HG03025 (cell line): ENCODE data around the gene RUNX1.

Experiments used
- ATAC-seq: cut with Tn5 transposase; IDR thresholded peaks from one replicate; pipeline ENCODE4 v1.9.1; 2021; ENCODE audit warnings: mild to moderate bottlenecking, moderate library complexity; ENCODE audit not compliant: unreplicated experiment, low FRiP score

RUNX1 gene

DNA sequence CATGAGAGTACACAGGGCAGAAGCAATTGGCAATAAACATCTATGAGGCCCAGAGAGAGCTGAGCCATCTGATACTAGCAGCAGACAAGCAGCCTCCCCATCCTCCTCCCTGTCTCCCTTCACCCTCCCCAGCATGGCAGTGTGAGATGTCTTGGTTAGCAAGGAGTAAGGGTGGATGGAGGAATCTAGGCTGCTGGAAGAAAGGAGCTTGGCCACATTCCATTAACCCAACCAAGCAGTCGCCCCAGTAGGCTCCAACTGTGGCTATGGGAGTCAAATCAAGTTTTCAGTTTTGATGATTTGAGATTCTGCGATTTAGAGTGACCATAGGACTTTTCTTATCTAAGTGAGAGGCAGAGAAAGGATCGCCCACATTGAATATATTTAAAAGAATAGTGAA is 12.9 kb upstream of the RUNX1 start:
- ATAC-seq: no peak

DNA sequence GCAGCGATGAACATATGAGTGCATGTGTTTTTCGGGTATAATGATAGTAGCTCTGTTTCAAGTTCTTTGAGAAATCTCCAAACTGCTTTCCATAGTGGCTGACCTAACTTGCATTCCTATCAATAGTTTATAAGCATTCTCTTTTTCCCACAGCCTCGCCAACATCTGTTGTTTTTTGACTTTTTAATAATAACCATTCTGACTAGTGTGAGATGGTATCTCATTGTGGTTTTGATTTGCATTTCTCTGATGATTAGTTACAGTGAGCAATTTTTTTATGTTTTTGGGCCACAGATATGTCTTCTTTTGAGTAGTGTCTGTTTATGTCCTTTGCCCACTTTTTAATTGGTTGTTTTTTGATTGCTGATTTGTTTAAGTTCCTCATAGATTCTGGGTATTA is 10.6 kb upstream of the RUNX1 start:
- no peak for ATAC-seq

DNA sequence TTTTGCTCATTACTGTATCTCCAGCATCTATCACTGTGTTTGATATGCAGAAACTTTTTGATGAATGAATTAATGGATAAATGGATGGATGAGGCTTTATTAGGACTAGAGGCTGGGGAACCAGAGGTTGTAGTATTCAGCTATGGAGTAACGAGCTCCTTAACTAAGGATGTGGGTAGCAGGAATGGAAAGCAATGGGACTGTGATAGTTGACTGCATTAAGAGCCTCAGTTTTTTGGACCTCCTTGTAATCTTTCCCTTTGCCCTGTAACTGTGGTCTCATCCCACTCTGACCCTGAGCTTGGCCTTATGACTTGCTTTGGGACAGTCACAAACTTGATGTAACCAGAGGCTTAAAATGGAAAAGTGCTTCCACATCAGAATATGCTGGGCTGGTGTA is 9.0 kb upstream of the RUNX1 start:
- no peak for ATAC-seq

DNA sequence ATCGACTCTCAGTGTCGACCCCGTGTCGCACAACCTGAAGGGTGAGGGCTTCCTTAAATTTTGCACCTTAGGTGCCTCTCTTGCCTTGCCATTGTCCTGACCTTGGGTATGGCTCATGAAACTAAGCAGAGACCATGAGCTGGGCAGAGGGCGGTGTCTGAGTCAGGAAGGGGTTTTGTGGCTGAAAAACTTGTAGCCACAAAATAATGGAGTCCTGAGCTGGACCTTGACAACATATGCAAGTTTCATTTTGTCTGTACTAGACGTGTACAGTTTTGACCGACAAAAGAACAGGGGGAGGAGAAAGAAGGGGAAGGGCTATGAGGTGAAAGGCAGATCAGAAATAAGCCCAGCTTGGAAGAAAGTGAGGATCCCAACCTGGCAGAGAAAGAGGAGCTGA is 8.3 kb upstream of the RUNX1 start:
- ATAC-seq: no peak

DNA sequence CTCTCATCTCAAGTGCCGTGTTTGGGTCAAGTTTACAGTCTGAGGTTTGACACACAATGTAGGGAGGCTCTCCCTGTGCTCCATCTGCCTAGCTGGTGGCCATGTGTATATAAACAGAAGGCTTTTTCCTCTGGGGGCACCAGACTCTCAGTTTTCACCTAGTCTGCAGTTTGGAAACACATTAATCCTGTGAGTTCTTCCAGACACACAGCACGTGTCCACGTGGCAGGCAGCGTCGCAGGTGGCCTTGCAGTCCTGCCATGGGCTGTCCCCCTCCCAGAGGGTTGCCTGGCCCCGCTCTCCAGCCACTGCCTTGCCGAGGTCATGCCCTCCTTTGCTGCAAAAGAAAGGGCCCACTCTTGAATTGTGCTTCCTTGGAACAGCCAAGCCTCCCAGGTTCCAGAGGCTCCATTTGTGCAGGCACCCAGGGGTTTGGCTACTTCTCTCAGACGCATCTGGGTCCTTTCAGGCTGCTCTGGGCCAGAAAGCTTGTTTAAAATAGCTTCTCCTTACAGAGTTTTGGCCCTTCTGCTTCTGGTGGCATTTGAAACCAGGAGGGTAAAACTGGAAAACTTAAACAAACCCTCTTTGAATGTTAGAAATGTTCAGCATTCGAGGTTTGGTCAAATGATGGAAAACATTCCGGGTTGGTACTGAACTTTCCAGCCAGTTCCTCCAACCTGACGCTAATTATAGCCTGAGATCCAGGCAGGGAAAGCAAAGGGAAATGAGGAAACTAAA is 4.4 kb upstream of the RUNX1 start:
- ATAC-seq: no peak

DNA sequence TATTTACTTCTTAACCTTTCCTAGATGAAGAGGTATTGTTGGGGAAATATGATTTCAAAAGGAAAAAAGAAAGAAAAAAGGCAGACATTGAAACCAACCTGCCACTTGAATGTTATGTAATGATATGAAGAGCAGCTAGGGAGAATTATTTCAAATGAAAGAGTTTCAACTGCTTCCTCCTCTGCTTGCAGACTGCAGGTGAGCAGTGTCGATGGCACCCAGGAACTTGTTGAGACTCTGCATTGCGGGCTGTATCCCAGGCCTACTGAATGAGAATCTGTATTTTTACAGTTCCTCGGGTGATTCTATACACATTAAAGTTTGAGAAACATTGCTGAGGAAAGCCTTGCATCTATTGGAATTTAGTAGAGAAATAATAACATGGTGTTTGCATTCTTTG is 3.7 kb upstream of the RUNX1 start:
- no peak for ATAC-seq

DNA sequence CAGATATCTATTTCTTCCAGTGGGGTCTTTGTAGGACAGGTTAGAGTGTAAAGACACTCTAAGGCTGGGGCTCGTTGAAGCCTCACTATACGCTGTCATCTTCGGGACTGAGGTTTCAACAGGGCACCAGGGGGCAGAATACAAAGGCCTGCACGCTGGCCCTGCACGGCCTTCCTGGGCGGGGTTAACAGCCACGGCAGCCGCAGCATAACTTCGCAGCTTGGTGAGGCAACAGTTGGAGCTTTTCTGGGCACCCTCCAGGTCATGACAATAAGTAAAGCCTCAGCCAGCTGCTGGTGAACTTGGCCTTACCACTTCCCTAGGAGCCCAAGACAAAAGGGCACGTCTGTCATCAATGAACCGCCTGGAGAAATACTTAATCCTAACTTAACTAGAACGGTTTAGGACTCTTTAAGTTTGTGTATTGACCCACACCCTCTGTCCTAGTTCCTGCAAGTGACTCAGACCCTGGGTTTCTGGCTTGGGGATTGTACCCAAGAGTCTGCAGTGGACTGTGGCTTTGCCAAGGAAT is 2.3 kb upstream of the RUNX1 start:
- ATAC-seq: no peak

DNA sequence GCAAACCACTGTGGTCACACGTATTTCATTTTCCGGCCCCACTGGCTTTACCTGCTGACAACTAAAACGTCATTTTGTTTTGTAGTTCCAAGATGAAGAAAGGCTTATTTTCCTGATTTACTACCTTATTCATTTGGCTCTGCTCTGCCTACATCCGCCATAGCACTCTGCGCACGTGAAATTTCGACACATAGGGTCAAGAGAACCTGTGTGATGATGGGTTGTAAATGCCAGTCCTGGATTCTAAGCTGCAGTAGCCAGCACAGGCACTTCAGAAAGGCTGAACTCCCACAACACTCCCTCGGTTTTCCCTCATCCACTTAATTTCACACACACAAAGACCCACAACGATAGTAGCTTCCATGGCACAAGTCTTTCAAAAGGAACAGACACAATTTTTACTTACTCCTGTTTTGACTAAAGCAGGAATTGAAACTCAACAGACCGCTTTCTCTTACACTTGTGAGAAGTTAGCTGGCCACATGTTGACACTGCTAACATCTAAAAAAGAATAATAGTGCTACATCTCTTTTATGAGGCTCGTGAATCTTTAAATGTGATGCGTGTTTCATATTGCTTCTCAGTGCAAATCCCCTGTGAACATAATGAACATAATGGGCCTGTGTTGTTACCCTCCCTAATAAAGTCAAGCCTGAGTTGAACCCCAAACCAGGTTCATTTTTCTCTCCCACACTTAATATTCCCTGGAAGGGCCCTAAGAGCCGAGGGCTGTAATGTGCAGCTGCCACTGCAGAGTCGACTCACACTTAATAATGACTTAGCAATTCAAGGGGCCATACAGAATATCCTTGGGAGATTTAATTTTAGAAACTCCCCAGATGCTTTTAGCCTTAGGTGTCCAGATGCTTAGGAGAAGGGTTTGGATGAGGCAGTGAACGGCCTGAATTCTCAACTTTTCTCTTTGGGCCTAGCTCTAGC is 1.5 kb upstream of the RUNX1 start:
- ATAC-seq: no peak

DNA sequence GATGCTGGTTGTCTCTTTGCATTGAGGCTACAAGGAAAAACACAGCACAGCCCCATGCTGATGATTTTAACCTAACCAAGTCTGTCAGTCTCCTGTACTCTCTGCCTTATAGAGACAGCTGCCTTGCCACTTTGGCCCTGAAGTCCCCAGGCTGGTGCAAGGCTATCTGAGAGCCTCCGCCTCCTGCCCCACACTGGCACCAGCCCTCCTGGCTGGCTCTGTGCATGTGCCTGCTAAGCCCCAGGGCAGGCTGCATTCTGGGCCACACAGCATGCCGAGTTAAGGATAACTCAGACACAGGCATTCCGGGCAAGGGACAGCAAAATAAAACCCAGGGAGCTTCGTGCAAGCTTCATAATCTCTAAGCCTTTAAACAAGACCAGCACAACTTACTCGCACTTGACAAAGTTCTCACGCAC is 910 bp downstream of the RUNX1 start:
- no peak for ATAC-seq

DNA sequence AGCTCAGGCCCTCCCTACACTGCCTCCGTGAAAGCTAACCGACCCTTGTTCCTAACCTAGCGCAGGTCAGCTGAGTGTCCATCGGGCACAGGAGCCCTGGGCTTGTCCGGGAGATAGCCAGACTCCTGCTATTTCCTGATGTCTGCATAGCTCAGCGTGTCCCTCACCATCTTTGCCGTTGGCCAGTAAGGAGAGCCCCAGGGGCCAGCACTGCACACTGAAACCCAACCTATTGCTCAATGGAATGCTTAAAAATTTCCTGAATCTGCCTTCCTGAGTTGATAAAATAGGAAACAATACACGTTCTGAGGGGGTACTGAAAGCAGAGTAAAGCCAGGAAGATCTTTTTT is 2.2 kb downstream of the RUNX1 start:
- ATAC-seq: no peak

DNA sequence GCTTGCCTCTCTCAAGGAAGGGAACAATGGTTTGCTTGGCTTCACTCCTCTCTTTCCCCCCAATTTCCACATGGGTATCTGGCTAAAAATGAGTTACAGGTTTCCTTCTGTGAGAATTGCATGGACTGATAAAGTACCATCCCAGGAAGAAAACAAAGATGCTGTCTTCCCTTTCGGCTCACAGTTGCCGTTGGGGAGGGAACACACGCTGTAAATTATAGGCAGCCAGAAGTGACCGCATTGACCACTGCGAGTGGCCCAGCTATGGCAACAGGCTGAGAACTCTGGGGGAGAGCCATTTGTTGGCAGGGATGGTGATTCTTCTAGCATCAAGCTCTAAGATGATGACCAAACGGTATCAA is 2.9 kb downstream of the RUNX1 start:
- no peak for ATAC-seq

DNA sequence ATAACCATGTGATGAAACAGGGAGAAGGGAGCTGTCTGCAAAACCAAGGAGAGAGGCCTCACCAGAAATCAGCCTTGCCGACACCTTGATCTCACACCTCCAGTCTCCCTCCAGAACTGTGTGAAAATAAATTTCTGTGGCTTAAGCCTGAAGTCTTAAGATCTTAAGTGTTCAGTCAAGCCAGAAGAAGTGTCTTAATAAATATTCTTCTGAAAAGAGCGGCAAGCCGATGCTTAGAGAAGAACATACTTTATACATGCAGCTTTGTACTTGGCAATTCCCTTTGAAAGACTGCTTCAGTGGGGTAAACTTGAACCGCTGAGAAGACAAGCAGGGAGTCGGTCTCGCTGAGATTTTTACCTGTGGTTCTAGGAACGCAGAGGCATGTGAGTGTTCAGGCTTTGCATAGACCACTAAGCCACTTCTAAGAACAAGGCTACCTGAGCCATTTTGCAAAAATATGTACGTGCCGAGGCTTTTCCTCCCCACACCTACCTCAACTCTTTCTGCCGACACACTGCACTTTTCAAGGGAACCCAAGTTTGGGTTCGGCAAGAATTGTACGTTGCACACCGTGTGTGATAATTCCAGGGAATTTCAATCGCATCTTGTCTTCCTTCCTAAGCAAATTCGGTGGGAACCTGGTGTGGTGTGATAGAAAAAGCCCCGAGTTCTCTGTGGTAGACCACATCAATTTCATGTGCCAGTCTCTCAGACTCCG is 3.4 kb downstream of the RUNX1 start:
- ATAC-seq: no peak

DNA sequence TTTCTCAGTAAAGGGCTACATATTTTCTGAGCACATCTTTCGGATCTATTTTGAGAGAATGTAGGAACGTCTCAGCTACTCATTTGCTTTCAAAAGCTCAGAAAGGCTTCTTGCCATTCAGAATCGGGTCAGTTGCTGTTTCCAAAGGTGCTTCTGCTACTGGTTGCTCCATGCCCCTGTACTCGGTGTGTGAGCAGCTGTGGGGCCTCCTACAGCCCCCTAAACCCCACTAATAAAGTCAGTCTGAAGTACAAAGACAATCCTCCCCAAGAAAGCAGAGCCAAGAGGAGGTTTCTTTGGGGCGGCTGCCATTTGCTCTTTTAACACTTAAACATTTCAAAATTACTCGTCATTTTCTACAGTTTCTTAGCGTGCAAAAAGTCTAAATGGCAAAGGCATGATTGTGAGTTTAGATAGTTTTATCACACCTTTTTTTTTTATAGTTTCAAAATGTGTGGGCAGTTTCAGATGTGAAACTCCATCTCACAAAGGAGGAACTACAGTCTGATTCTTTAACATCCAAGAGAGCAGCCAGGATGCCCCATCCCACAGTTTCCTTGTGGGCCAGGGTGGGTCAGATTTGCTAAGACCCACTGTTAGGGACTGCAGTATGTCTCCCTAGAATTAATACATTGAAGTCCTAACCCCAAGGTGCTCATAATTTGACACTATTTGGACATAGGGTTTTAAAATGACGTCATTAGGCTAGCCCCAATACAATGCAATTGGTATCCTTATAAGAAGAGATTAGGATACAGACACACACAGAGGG is 4.1 kb downstream of the RUNX1 start:
- no peak for ATAC-seq

DNA sequence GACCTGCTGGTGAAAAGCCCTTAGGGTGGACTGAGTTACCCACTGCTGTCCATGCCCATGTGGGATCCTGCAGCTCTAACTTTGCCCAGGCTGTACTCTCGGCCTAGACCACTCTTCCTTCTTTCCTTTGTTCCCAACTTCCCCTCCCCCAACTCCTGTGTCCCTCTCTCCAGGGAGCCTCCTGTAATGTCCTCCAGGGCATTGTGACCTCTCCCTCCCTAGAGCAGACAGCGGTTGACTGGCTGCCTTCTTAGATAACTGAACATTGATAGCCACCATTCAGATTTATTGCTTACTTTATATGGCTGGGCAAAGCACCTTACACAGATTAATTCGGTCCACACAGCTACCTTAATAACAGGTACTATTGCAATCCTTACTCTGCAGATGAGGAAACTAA is 5.0 kb downstream of the RUNX1 start:
- ATAC-seq: no peak

DNA sequence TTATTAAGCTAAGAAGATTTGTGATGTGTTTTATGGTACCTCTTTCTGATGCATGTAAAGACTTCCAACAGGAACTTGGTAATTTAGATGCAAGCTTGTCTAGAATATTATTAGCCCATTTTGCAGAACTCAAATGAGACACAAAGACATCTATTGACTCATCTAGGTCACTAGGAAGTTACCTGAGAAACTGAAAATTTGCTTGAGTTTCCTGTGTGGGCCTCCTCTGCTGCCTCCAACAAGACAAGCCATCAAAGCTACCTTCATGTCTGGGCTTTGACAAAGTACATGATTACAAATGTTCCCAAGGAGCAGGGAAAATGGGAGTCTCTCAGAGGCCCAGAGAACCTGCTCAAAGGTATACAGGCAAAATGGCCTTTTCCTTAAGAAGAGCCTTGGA is 5.6 kb downstream of the RUNX1 start:
- ATAC-seq: no peak

DNA sequence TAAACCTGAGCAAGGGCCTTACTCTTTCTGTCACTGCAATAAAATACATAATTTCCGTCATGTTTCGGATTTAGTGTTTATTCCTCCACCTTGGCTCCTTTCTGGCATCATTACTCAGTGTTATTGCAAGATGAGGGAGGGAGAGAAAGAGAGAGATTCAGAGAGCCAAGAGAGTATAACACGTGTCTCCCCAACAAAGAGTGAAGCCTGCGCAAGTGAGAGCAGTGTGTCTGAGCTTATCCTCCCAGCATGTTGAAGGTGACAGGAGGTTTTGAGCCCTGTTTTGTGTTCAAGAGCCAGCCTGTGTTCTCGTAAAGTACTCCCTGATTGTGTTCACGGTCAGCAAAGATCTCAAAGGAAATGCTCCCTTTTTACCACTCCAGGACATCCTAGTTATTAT is 6.3 kb downstream of the RUNX1 start:
- ATAC-seq: no peak

DNA sequence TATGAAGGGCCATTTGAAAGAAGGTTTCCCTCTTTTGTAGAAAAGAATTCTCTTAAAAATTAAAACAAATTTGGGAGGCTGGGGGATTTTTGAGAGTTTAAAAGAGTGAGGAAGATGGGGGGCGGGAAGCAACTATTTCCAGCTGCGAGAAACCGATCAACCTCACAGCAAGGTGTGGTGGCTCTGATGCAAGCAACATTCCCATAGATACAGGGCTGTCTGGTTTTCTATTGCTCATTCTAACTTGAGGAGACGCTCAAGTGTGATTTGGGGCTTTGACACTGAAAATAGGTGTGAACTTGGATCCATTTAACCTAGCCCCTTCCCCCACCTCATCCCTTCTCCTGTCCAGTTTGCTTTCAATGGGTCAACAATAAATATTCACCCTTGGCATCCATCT is 7.2 kb downstream of the RUNX1 start:
- ATAC-seq: no peak

DNA sequence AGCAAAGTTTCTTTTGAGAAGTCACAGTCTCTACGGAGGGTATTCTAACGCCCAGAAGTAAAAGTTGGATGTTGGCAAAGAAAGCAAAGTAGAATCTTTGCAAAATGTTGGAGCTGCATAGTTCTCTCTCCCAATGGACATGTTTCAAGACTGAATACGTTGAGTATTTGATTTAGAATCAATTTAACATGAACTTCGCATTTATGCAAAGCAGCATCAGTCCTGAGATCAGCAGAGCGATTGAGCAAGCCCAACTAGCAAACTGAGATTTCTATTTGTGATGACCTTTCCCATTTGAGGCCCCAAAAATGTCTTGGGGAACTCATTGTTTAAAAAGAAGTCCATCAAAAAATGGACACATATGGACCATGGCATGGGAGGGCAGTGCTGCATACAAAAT is 8.0 kb downstream of the RUNX1 start:
- no peak for ATAC-seq

DNA sequence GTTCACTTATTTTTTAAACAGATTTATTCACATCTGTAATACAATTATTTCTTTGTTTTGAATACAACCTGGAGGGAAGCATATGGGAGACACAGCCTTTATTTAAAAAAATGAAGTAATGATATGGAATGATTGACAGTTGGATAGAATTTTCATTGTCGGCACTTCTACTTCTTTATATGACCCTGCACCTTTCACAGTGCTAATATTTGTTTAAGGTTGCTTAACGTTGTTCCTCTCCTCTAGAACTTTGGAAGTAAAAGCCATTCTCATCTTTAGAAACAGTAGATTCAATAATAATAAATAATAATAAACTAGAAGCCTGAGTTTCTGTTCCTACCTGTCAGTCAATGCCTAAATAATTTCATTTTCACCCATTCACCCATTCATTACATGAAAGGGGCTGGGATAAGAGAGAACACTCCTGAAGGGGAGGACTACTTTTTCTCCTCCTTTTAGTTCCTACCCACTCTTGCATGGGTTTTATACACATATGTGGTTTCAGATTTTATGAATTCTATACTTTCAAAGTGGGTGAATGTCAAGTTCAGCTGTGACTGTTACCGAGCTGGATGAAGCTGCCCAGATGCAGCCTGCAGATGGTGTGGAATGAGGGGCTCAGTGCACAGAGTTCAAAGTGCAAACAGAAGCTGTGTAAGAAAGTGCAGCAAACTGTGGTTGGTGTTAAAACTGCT is 9.4 kb downstream of the RUNX1 start:
- no peak for ATAC-seq

DNA sequence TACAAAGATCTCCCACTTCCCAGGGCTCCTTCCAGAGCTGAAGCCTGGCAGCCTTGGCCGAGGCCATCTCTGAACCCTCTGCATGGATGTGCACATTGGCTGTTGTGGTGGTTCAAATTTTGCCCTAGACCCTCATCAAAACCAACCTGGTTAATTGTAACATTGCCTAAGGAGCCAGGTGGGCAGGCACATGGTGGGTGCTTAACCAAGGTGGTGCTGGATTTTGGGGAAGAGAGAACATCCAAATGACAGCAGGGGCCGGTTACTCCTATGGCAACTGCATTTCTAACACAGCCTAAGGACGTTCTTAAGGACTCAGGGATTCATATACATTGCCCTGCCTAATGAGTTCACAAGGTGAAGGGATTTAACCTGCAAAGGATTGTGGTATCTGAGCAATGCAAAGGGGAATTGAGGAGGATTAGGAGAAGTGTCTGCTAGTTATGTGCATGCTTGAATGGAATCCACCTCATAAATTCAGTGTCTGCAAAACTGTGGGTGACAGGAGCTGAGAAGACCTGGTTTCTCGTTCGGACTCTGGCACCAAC is 10.3 kb downstream of the RUNX1 start:
- no peak for ATAC-seq
